ENCODE results near the gene GALNT13. TPM values are rescaled to one million over a fixed set of nuclear protein-coding genes. Genes with fewer than 3 reads are reported as not detected.

The GALNT13 gene
- total and polyA plus RNA-seq, 2 of the 13 experiments (the other 11 are each of a cell fraction or from before 2014, with no cell fraction given) = 1.3 to 5.0 TPM

GRCh38 chr2:154449951-154450658 is 578.4 kb downstream of the GALNT13 start (continued):
- TF ChIP-seq DPF2 (CRISPR knock-in tag; IDR thresholded peaks at IDR 0.05; ENCODE audit: borderline replicate concordance, low read depth) (peak; percentile 80), ZBTB3 (CRISPR knock-in tag; IDR thresholded peaks at IDR 0.05; ENCODE audit: borderline replicate concordance, low read depth) (no peak), FOXO1 (CRISPR knock-in tag; IDR thresholded peaks at IDR 0.05) (peak; percentile 90), DDIT3 (CRISPR knock-in tag; IDR thresholded peaks at IDR 0.05) (no peak), PHF8 (CRISPR knock-in tag; IDR thresholded peaks at IDR 0.05) (no peak), FOSL1 (CRISPR knock-in tag; IDR thresholded peaks at IDR 0.05; ENCODE audit: borderline replicate concordance) (no peak), ZNF446 (CRISPR knock-in tag; IDR thresholded peaks at IDR 0.05) (no peak), ZNF275 (CRISPR knock-in tag; IDR thresholded peaks at IDR 0.05; ENCODE audit: borderline replicate concordance) (no peak), KDM4B (CRISPR knock-in tag; IDR thresholded peaks at IDR 0.05) (0 out of 2 replicates have a peak, but pooled peaks have one; percentile 23)

GRCh38 chr2:154452471-154452870 is 580.7 kb downstream of the GALNT13 start:
- DNase-seq (ENCODE audit: low spot score) (no peak), FAIRE-seq (no peak), ATAC-seq (no peak)
- Histone ChIP-seq H3K36me3 (replicated peaks in 1 of 2; ENCODE audit: control insufficient read depth in 1 of 2, insufficient read depth in 2 of 2, low read length in 2 of 2) (no peaks in the 10 kb centered on the region), H3K9me3 (ENCODE audit: low read length) (no peaks in the 10 kb centered on the region; the same call in 1 of the 2 replicates), H4K20me1 (ENCODE audit: insufficient read depth, low read length) (no peaks in the 10 kb centered on the region), H3K4me1 (ENCODE audit: insufficient read depth, low read length) (peaks cover 51% of the 10 kb centered on the region), H3K79me2 (ENCODE audit: insufficient read depth, low read length) (no peaks in the 10 kb centered on the region), H3K27ac (ENCODE audit: extremely low read length, insufficient read depth, low read length) (no peak overlapping the region), H3K9ac (ENCODE audit: insufficient read depth, low read depth, low read length) (no peak overlapping the region), H3K27me3 (ENCODE audit: control insufficient read depth in 1 of 2, insufficient read depth in 2 of 2, low read length in 2 of 2) (no peaks in the 10 kb centered on the region), H3K4me3 (replicated peaks in 1 of 3; ENCODE audit: insufficient read depth in 1 of 3, low read depth in 2 of 3, low read length in 3 of 3) (no peak overlapping the region), H3K4me2 (ENCODE audit: low read depth, low read length) (no peak overlapping the region), H2AFZ (ENCODE audit: low read length) (no peak overlapping the region)
- POLR2A ChIA-PET = no interaction called here
- CTCF ChIA-PET (ENCODE audit: low intra/inter-chr PET ratio, low total read pairs) = no interaction called here
- TF ChIP-seq CENPT (CRISPR knock-in tag; IDR thresholded peaks at IDR 0.05; ENCODE audit: low read depth) (no peak), TGIF2 (CRISPR knock-in tag; IDR thresholded peaks at IDR 0.05) (no peak), SP140L (CRISPR knock-in tag; IDR thresholded peaks at IDR 0.05; ENCODE audit: borderline replicate concordance) (no peak), ZNF33B (CRISPR knock-in tag; IDR thresholded peaks at IDR 0.05) (no peak), IKZF1 (IDR thresholded peaks at IDR 0.05) (no peak), ZNF841 (CRISPR knock-in tag; IDR thresholded peaks at IDR 0.05; ENCODE audit: borderline replicate concordance) (no peak), ZNF3 (CRISPR knock-in tag; IDR thresholded peaks at IDR 0.05) (no peak), MTA3 (CRISPR knock-in tag; IDR thresholded peaks at IDR 0.05) (no peak)
- 82% methylated on average over 2 of the region's 2 CpGs for WGBS (ENCODE audit: low lambda C conversion rate)
- intact Hi-C loops (cut with micrococcal nuclease; ENCODE audit: unreplicated experiment) (no loop called here), in situ Hi-C loops (cut with HindIII; ENCODE audit: extremely low pct_ligation_motif_present, low pct_unique_long_range_greater_than_20kb) (no loop called here)
- no TSS peak for BruUV-seq (replicated peaks)
